Muscle of arm (tissue), 12 donors: ENCODE measurements around the gene RAB20. TPM values are rescaled to one million over a fixed set of nuclear protein-coding genes. Genes with fewer than 3 reads are reported as not detected.
"Not testable (repeated sequence)": the region's sequence is repeated elsewhere in the genome, so short reads cannot be mapped to it uniquely, and the experiment has no call there.

Experiments used
- DNase-seq: peaks from one replicate; pipeline ENCODE4 v3.0.0-alpha.2; 2013
- polyA plus RNA-seq, 12 donors: library from polyadenylated mRNA; unstranded; fragments of 120-200 nt; gene quantifications; one replicate each; pipeline ENCODE4 v1.2.1, GENCODE V29; 2013; ENCODE audit not compliant: insufficient read length in 12 of 12

The RAB20 gene
- polyA plus RNA-seq, 12 donors, result 1.4 to 7.3 (median 2.3) TPM; not detected in 1

- DNase-seq, result no peak
Observed at GRCh38 chr13:110576736-110577476, 15.4 kb upstream of the RAB20 start.

- DNase-seq, result no peak
Observed at GRCh38 chr13:110576070-110576394, 14.5 kb upstream of the RAB20 start.

- DNase-seq, result no peak
Observed at GRCh38 chr13:110575322-110576069, 14.0 kb upstream of the RAB20 start.

- no peak for DNase-seq
Observed at GRCh38 chr13:110574161-110574560, 12.6 kb upstream of the RAB20 start.

- no peak for DNase-seq
Observed at GRCh38 chr13:110572778-110573118, 11.2 kb upstream of the RAB20 start.

GRCh38 chr13:110571896-110572777, 10.6 kb upstream of the RAB20 start:
- no peak for DNase-seq

GRCh38 chr13:110570886-110571285, 9.4 kb upstream of the RAB20 start:
- DNase-seq, result no peak

GRCh38 chr13:110569962-110570361, 8.4 kb upstream of the RAB20 start:
- DNase-seq, result not testable (repeated sequence)

- no peak for DNase-seq
Observed at GRCh38 chr13:110568612-110569011, 7.1 kb upstream of the RAB20 start.

- DNase-seq, result no peak
Observed at GRCh38 chr13:110566171-110566570, 4.6 kb upstream of the RAB20 start.

GRCh38 chr13:110565296-110565695, 3.8 kb upstream of the RAB20 start:
- no peak for DNase-seq

GRCh38 chr13:110564472-110564985, 3.0 kb upstream of the RAB20 start:
- no peak for DNase-seq

- no peak for DNase-seq
Observed at GRCh38 chr13:110563463-110563774, 1.9 kb upstream of the RAB20 start.

GRCh38 chr13:110562696-110563462, 1.4 kb upstream of the RAB20 start:
- DNase-seq, result no peak

GRCh38 chr13:110562036-110562597, 595 bp upstream of the RAB20 start:
- no peak for DNase-seq

- peak; percentile 20 for DNase-seq
Observed at GRCh38 chr13:110560601-110561343, 750 bp downstream of the RAB20 start.

- DNase-seq, result no peak
Observed at GRCh38 chr13:110559986-110560385, 1.5 kb downstream of the RAB20 start.

GRCh38 chr13:110559429-110559943, 2.0 kb downstream of the RAB20 start:
- peak; percentile 18 for DNase-seq

- no peak for DNase-seq
Observed at GRCh38 chr13:110557610-110558305, 3.8 kb downstream of the RAB20 start.

- no peak for DNase-seq
Observed at GRCh38 chr13:110557082-110557481, 4.4 kb downstream of the RAB20 start.
